Caco-2 (cell line): Measurements from ENCODE around the gene SLC15A1. TPM values are rescaled to one million over a fixed set of nuclear protein-coding genes. Genes with fewer than 3 reads are reported as not detected.

ENCODE experiments used
- Bru-seq: library from RNA; stranded (reverse); fragments of 400-500 nt; gene quantifications from one replicate; lab custom pipeline; 2021; lab: Mats Ljungman, UMichigan
- BruChase-seq, 2 experiments: library from RNA; stranded (reverse); fragments of 400-500 nt; gene quantifications; one replicate each; lab custom pipeline; 2021; lab: Mats Ljungman, UMichigan
- BruUV-seq: library from RNA; stranded (reverse); fragments of 400-500 nt; replicated peaks from 2 replicates; lab custom pipeline; 2021; lab: Mats Ljungman, UMichigan
- CTCF ChIA-PET: fragments of 300-600 bp; sonication (Branson Sonifier 250); formaldehyde crosslinking; loops from one replicate; lab custom pipeline; 2022; ENCODE audit warnings: antibody characterized with exemption; lab: Charles Lee
- POLR2A ChIA-PET: fragments of 300-600 bp; sonication (Branson Sonifier 250); formaldehyde crosslinking; loops from one replicate; lab custom pipeline; 2022; ENCODE audit warnings: antibody characterized with exemption; lab: Charles Lee
- DNase-seq, 2 experiments: peaks; one replicate each; pipeline versions ENCODE4 v3.0.0 to v3.0.0-alpha.2; 2020 to 2022
- H3K27me3 ChIP-seq: replicated peaks from 2 replicates; pipeline ENCODE4 v1.6.0; 2011; ENCODE audit warnings: low read length; ENCODE audit not compliant: control insufficient read depth, insufficient read depth
- H3K36me3 ChIP-seq: 2 replicates; pipeline ENCODE4 v1.5.1; 2011; ENCODE audit warnings: low read length; ENCODE audit not compliant: control insufficient read depth, insufficient read depth
- H3K4me1 ChIP-seq: fragments of 250-450 bp; sonication (Bioruptor Pico); 2 replicates; pipeline ENCODE4 v1.5.1; 2020; ENCODE audit warnings: mild to moderate bottlenecking
- H3K4me3 ChIP-seq: 2 replicates; pipeline ENCODE4 v1.5.1; 2011; ENCODE audit warnings: low read depth, mild to moderate bottlenecking, control low read depth, low read length
- H3K9me3 ChIP-seq: fragments of 250-450 bp; sonication (Bioruptor Pico); 2 replicates; pipeline ENCODE4 v1.5.1; 2020; ENCODE audit warnings: mild to moderate bottlenecking, moderate library complexity
- H3K27ac Mint-ChIP-seq: one replicate; pipeline ENCODE4 v1.8.0; 2022; ENCODE audit warnings: mixed read lengths; ENCODE audit not compliant: unreplicated experiment
- H3K27me3 Mint-ChIP-seq: one replicate; pipeline ENCODE4 v1.8.0; 2022; ENCODE audit warnings: mixed read lengths; ENCODE audit not compliant: insufficient read depth, unreplicated experiment
- H3K36me3 Mint-ChIP-seq: one replicate; pipeline ENCODE4 v1.8.0; 2022; ENCODE audit warnings: mild to moderate bottlenecking, mixed read lengths; ENCODE audit not compliant: insufficient read depth, unreplicated experiment
- H3K4me1 Mint-ChIP-seq: one replicate; pipeline ENCODE4 v1.8.0; 2022; ENCODE audit warnings: low read depth, mixed read lengths; ENCODE audit not compliant: unreplicated experiment
- H3K4me3 Mint-ChIP-seq: one replicate; pipeline ENCODE4 v1.8.0; 2022; ENCODE audit warnings: mild to moderate bottlenecking, moderate library complexity, mixed read lengths; ENCODE audit not compliant: unreplicated experiment
- H3K9me3 Mint-ChIP-seq: one replicate; pipeline ENCODE4 v1.8.0; 2022; ENCODE audit warnings: mixed read lengths; ENCODE audit not compliant: unreplicated experiment
- intact Hi-C: fragments of 100-400 bp; cut with micrococcal nuclease; formaldehyde crosslinking; loops from one replicate; pipeline ENCODE4 v1.10.0; 2022; ENCODE audit not compliant: unreplicated experiment
- long read RNA-seq: library from polyadenylated mRNA; stranded (forward); transcript quantifications from one replicate; pipeline ENCODE4 v2.0.0, GENCODE V29; 2022
- total RNA-seq: library from RNA; stranded (reverse); gene quantifications from 2 replicates; pipeline ENCODE4 v1.2.3, GENCODE V29; 2022
- TF ChIP-seq, protein P1 (sequence below), 2 experiments: fragments of 200-600 bp in 1 of 2; IDR thresholded peaks; 1 replicate in 1 of 2; 2 replicates in 1 of 2; pipeline versions ENCODE4 v1.5.1 to v1.8.0; 2011 to 2022; ENCODE audit warnings: antibody characterized with exemption in 1 of 2, control low read depth in 1 of 2, inconsistent platforms in 1 of 2, low read depth in 1 of 2, low read length in 1 of 2, mild to moderate bottlenecking in 1 of 2, moderate library complexity in 1 of 2; ENCODE audit not compliant: insufficient read depth in 1 of 2, severe bottlenecking in 1 of 2, unreplicated experiment in 1 of 2

SLC15A1 gene, protein sequence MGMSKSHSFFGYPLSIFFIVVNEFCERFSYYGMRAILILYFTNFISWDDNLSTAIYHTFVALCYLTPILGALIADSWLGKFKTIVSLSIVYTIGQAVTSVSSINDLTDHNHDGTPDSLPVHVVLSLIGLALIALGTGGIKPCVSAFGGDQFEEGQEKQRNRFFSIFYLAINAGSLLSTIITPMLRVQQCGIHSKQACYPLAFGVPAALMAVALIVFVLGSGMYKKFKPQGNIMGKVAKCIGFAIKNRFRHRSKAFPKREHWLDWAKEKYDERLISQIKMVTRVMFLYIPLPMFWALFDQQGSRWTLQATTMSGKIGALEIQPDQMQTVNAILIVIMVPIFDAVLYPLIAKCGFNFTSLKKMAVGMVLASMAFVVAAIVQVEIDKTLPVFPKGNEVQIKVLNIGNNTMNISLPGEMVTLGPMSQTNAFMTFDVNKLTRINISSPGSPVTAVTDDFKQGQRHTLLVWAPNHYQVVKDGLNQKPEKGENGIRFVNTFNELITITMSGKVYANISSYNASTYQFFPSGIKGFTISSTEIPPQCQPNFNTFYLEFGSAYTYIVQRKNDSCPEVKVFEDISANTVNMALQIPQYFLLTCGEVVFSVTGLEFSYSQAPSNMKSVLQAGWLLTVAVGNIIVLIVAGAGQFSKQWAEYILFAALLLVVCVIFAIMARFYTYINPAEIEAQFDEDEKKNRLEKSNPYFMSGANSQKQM
- total RNA-seq (12.3 and 12.9 TPM in 2 replicates), Bru-seq, nascent RNA (percentile 55 among the genes with signal in this experiment), BruChase-seq, experiment 1, labeled RNA remaining after a 2-hour chase (percentile 62 among the genes with signal in this experiment), BruChase-seq, experiment 2, labeled RNA remaining after a 6-hour chase (percentile 60 among the genes with signal in this experiment)
- long read RNA-seq, transcript SLC15A1-202 (23 exons, 3,106 nt), result major isoform, 14 of 17 reads
- long read RNA-seq, partial matches to known transcripts, result 2 of 17 reads
- long read RNA-seq, other reads (novel, unspliced or antisense), result 1 of 17 reads

GRCh38 chr13:98752467-98753290 lies at the start of gene SLC15A1:
Gene SLC15A1, minus strand, starts transcription at chr13:98752672. Its CDS starts 74 bp downstream, at chr13:98752598.
- Mint-ChIP-seq H3K4me3 (peak within 1 kb of the TSS; percentile 74), H3K9me3 (peaks cover 14% of the 10 kb centered on the region), H3K4me1 (peaks cover 14% of the 10 kb centered on the region), H3K36me3 (peaks cover 6% of the 10 kb centered on the region), H3K27ac (peak within 1 kb of the TSS; percentile 62), H3K27me3 (peaks cover 3% of the 10 kb centered on the region)
- TF ChIP-seq, protein P1, sequence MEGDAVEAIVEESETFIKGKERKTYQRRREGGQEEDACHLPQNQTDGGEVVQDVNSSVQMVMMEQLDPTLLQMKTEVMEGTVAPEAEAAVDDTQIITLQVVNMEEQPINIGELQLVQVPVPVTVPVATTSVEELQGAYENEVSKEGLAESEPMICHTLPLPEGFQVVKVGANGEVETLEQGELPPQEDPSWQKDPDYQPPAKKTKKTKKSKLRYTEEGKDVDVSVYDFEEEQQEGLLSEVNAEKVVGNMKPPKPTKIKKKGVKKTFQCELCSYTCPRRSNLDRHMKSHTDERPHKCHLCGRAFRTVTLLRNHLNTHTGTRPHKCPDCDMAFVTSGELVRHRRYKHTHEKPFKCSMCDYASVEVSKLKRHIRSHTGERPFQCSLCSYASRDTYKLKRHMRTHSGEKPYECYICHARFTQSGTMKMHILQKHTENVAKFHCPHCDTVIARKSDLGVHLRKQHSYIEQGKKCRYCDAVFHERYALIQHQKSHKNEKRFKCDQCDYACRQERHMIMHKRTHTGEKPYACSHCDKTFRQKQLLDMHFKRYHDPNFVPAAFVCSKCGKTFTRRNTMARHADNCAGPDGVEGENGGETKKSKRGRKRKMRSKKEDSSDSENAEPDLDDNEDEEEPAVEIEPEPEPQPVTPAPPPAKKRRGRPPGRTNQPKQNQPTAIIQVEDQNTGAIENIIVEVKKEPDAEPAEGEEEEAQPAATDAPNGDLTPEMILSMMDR (IDR thresholded peaks at IDR 0.05; ENCODE audit: insufficient read depth in 1 of 2, low read depth in 1 of 2, low read length in 1 of 2, severe bottlenecking in 1 of 2, unreplicated experiment in 1 of 2), result no peak
- H3K9me3 ChIP-seq, result no peaks in the 10 kb centered on the region
- intact Hi-C loops, result loop anchor here (2.0 to 5.0 kb wide), 4 partner anchors 14 to 90 kb away; no protein-coding TSS in a partner anchor
- H3K36me3 ChIP-seq, result no peaks in the 10 kb centered on the region
- no TSS peak for BruUV-seq
- H3K4me1 ChIP-seq, result peaks cover 6% of the 10 kb centered on the region
- ChIA-PET POLR2A (interaction anchor here (0.5 to 0.8 kb wide), 2 partner anchors 212 to 456 kb away, joined by 4 read pairs; no protein-coding TSS in a partner anchor), CTCF (interaction anchor here (1.2 kb wide), 1 partner anchor 23 kb away, joined by 5 read pairs; no protein-coding TSS in a partner anchor)
- H3K27me3 ChIP-seq, result no peaks in the 10 kb centered on the region
- peak; percentile 66 to 74 for DNase-seq
- peak within 1 kb of the TSS; percentile 81 for H3K4me3 ChIP-seq

GRCh38 chr13:98801626-98802418 lies 49.4 kb upstream of the SLC15A1 start:
- no peaks in the 10 kb centered on the region for H3K27me3 ChIP-seq
- H3K9me3 ChIP-seq, result no peaks in the 10 kb centered on the region
- no peak overlapping the region for H3K4me3 ChIP-seq
- peaks cover 15% of the 10 kb centered on the region for H3K4me1 ChIP-seq
- intact Hi-C loops, result no loop called here
- Mint-ChIP-seq H3K9me3 (no peaks in the 10 kb centered on the region), H3K4me3 (no peak overlapping the region), H3K4me1 (peaks cover 17% of the 10 kb centered on the region), H3K36me3 (peaks cover 72% of the 10 kb centered on the region), H3K27ac (peak overlapping the region; percentile 75), H3K27me3 (no peaks in the 10 kb centered on the region)
- TF ChIP-seq, protein P1 (IDR thresholded peaks at IDR 0.05; ENCODE audit: insufficient read depth in 1 of 2, low read depth in 1 of 2, low read length in 1 of 2, severe bottlenecking in 1 of 2, unreplicated experiment in 1 of 2), result no peak
- CTCF ChIA-PET, result no interaction called here
- DNase-seq, result no peak
- POLR2A ChIA-PET, result no interaction called here
- no peaks in the 10 kb centered on the region for H3K36me3 ChIP-seq
- BruUV-seq, result no TSS peak
